ENCODE data around the gene EIF4G3. TPM values are rescaled to one million over a fixed set of nuclear protein-coding genes. Genes with fewer than 3 reads are reported as not detected.
"Not testable (repeated sequence)": the region's sequence is repeated elsewhere in the genome, so short reads cannot be mapped to it uniquely, and the experiment has no call there.

The EIF4G3 gene
- total RNA-seq, 4 donors from 2014 or later, result 28.3 to 55.5 (median 35.5) TPM

GRCh38 chr1:21064057-21064456, 112.6 kb downstream of the EIF4G3 start:
- H3K27ac ChIP-seq, result no peak overlapping the region
- intact Hi-C loops (cut with DNase I), result no loop called here
- 91 to 100% methylated on average over 3 of the region's 3 CpGs for WGBS, 2 donors
- no peaks in the 10 kb centered on the region for H3K27me3 ChIP-seq
- no peak for DNase-seq
- peaks cover 0 to 10% (median 0%) of the 10 kb centered on the region in 3 donors for H3K36me3 ChIP-seq
- H3K4me1 ChIP-seq, result no peaks in the 10 kb centered on the region
- TF ChIP-seq CTCF (IDR thresholded peaks at IDR 0.05) (no peak), POLR2A (IDR thresholded peaks at IDR 0.05) (no peak)
- no peaks in the 10 kb centered on the region for H3K9me3 ChIP-seq
- no peak overlapping the region for H3K4me3 ChIP-seq

- no peaks in the 10 kb centered on the region for H3K9me3 ChIP-seq
- WGBS, 2 donors, result 80 to 93% methylated on average over 5 of the region's 5 CpGs
- intact Hi-C loops (cut with DNase I), result no loop called here
- peaks cover 0 to 5% (median 0%) of the 10 kb centered on the region in 3 donors for H3K4me1 ChIP-seq
- H3K36me3 ChIP-seq, result peaks cover 0 to 10% (median 0%) of the 10 kb centered on the region in 3 donors
- no peak for DNase-seq
- H3K4me3 ChIP-seq, result no peak overlapping the region
- H3K27me3 ChIP-seq, result no peaks in the 10 kb centered on the region
- TF ChIP-seq CTCF (IDR thresholded peaks at IDR 0.05) (no peak), POLR2A (IDR thresholded peaks at IDR 0.05) (no peak)
- H3K27ac ChIP-seq, result no peak overlapping the region
Observed at GRCh38 chr1:21060523-21060922, 116.2 kb downstream of the EIF4G3 start.

GRCh38 chr1:21059021-21059420, 117.7 kb downstream of the EIF4G3 start:
- H3K36me3 ChIP-seq, result peaks cover 0 to 3% (median 0%) of the 10 kb centered on the region in 3 donors
- no peak for DNase-seq
- no peaks in the 10 kb centered on the region for H3K9me3 ChIP-seq
- intact Hi-C loops (cut with DNase I), result no loop called here
- H3K4me3 ChIP-seq, result no peak overlapping the region
- H3K27me3 ChIP-seq, result no peaks in the 10 kb centered on the region
- peaks cover 0 to 5% (median 0%) of the 10 kb centered on the region in 3 donors for H3K4me1 ChIP-seq
- TF ChIP-seq CTCF (IDR thresholded peaks at IDR 0.05), result no peak
- no peak for TF ChIP-seq POLR2A (IDR thresholded peaks at IDR 0.05)
- no peak overlapping the region for H3K27ac ChIP-seq

GRCh38 chr1:21058035-21058793, 118.5 kb downstream of the EIF4G3 start:
- intact Hi-C loops (cut with DNase I), result no loop called here
- TF ChIP-seq POLR2A (IDR thresholded peaks at IDR 0.05), result no peak
- no peak for TF ChIP-seq CTCF (IDR thresholded peaks at IDR 0.05)
- H3K36me3 ChIP-seq, result no peaks in the 10 kb centered on the region
- H3K27ac ChIP-seq, result no peak overlapping the region
- 64 to 73% methylated on average over 3 of the region's 3 CpGs for WGBS, 2 donors
- DNase-seq, result no peak
- H3K9me3 ChIP-seq, result no peaks in the 10 kb centered on the region
- H3K4me3 ChIP-seq, result no peak overlapping the region
- no peaks in the 10 kb centered on the region for H3K27me3 ChIP-seq
- peaks cover 0 to 5% (median 0%) of the 10 kb centered on the region in 3 donors for H3K4me1 ChIP-seq

- H3K4me1 ChIP-seq; DNase-seq; intact Hi-C loops (cut with DNase I); H3K27me3 ChIP-seq; H3K4me3 ChIP-seq; H3K27ac ChIP-seq; H3K9me3 ChIP-seq: not testable (repeated sequence)
- H3K36me3 ChIP-seq, result peaks cover 0 to 14% (median 0%) of the 10 kb centered on the region in 3 donors
- WGBS, 2 donors, result no CpG with 5 or more reads among the region's 59 CpGs
Observed at GRCh38 chr1:21053189-21053928, 123.3 kb downstream of the EIF4G3 start.

Data from esophagus squamous epithelium (tissue), 5 donors.